SIG-M5 (cell line): ENCODE data around the gene EOLA1.
"Not testable (repeated sequence)": the region's sequence is repeated elsewhere in the genome, so short reads cannot be mapped to it uniquely, and the experiment has no call there.

ENCODE experiments used
- DNase-seq: peaks from one replicate; lab custom pipeline; 2025; lab: John Stamatoyannopoulos, UW

Gene EOLA1

DNA sequence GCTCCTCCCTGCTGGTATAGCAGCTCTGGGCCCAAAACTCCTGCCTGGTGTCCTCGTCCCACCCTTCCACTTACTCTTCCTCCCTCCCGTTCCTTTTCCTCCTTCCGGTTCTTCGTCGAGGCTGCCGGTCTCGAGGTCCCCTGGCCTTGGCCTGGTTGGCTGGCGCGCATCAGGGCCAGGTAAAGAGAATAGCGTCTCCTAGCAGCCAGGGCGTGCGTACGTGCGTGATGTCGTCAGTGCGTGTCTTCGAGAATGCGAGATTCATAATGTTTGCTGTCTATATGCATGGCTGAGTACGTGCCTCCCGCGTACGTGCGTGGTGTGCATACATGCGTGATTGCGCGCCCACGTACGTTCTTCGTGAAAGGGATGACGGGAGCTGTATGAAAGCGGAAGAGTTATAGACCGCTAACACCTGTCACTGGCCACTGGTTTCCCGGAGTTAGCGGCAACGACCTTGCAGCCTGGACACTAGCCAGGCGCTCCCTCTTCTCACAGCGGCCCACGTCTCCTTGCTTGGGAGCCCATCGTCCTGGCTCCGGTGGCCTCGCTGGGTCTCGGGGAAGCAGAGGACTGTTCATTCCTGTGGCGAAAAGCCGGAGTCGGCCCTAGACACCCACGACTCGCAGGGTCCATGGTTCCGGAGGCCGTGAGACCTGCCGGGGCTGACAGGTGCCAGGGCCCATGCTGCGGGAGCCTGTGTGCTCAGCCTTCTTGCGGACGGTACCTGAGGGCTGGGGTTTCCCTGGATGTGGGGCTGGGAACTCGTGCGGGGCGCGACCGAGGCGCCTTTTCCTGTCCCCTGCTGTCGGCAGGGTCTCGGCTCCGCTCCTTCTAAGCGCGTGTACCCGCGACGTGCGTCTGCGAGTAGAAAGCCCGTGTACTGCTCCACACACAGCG is at the start of gene EOLA1:
Gene EOLA1, plus strand, starts transcription at position 392 of the 900 bp plus-strand sequence. CDS start 4,619 bp downstream, outside the sequence.
- DNase-seq, result peak; percentile 84

GRCh38 chrX:149491812-149492211 is 49.0 kb upstream of the EOLA1 start:
- no peak for DNase-seq

DNA sequence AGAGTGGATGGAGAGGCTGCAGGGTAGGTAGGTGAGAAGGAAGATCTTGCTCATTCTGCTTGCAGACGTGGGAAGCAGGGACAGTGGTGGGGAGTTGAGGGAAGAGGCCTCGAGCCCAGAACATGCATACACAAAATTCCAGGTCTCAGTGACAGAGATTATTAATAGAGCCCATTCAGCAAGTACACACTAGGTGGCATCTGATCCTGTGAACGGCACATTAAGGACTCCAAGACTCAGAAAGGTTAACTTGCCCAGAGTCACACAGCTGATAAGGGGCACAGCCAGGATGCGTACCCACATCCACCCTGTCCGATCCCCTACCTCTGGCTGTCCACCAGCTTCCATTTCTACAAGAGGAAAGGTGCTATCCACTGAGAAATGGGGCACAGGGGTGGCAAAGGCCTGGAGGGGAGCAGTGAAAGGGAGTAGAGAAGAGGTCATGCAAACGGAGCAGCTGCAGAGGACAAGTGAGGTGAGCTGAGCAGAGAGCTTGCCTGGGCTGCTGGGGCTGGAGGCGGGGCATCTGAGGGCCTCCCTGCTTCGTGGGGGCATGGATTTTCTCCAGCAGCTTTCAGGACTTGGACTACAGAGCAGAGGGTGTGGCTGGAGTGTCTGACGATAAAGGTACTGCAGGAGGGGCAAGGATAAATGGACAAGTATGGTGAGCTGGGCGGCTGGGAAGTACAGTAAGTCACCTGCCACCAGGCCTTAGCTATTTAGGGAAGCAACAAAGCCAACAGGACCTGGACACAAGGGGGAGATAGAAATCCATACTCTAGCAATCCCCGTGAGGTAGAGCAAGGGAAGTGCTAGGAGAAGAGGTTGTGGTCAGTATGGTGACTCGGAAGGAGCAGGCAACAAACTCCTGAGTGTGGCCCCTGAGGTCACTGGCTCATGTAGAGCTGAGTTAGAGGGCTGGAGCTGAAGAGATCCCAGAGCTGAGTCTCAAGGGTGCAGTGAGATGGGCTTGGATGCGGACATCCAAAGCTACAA is 46.9 kb upstream of the EOLA1 start:
- DNase-seq, result no peak

GRCh38 chrX:149494844-149495565 is 45.8 kb upstream of the EOLA1 start:
- DNase-seq, result no peak

DNA sequence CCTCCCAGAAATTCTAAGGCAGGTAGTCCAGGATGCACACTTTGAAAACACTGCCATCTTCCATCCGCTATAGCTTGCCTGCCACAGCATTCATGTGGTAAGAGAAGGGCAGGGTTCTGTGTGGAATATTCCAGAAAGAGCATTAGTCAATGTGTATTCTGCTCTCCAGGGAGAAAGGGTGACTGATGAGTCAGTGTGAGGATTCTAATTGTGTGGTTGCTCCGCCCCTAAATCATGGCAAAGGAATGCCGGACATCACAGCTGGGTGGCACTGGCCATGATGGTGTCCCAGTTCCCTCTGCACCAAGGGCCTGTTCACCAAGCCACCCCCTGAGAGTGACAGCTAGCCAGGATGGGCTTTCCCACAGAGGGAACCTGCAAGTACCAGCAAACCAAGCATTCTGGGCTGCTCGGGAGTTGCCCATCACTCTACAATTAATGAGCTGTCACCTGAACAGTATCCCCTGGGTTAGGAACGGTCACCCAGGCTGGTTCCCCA is 45.2 kb upstream of the EOLA1 start:
- no peak for DNase-seq

GRCh38 chrX:149497054-149497453 is 43.8 kb upstream of the EOLA1 start:
- DNase-seq, result no peak

DNA sequence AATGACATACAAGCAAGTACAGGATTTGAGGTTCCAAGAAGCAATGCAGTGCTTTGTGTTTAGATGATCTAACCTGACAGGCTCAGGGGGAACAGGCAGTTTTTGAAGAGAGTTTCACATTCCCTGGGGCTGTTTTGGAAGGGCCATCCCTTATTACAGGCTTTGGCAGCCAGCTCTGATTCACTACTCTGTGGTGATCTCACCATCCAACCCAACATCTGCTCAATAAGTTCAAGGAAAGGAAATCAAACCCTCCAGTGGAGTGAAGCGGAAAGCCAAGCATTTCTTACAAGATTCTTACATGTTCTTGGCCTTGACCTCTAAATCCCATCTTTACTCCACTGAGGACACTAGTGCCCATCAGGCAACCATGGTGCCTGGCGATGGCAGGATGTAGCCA is 43.2 kb upstream of the EOLA1 start:
- DNase-seq, result no peak

- no peak for DNase-seq
These were observed 42.0 kb upstream of the EOLA1 start for GRCh38 chrX:149498767-149499166.

DNA sequence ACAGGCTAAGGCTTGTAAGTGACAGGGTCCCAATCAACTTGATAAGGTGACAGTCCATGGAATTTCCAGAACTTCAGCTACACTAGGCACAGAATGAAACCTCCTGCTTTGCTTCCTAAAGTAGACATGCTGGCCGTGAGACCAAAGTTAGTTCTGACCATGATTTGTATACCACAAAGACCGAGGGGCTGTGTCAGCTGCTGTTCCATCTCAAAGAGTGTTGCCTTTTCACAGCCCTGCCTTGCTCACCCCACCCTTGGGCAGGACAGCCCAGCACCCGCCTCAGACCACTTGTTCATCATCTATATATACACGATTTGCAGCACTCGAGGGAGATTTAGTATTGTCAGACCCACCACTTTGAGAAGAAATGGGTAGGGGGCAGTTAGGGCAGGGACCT is 41.0 kb upstream of the EOLA1 start:
- DNase-seq, result no peak

- DNase-seq, result not testable (repeated sequence)
These were observed 37.9 kb upstream of the EOLA1 start for GRCh38 chrX:149502923-149503322.

GRCh38 chrX:149503446-149503845 is 37.4 kb upstream of the EOLA1 start:
- peak; percentile 35 for DNase-seq

DNA sequence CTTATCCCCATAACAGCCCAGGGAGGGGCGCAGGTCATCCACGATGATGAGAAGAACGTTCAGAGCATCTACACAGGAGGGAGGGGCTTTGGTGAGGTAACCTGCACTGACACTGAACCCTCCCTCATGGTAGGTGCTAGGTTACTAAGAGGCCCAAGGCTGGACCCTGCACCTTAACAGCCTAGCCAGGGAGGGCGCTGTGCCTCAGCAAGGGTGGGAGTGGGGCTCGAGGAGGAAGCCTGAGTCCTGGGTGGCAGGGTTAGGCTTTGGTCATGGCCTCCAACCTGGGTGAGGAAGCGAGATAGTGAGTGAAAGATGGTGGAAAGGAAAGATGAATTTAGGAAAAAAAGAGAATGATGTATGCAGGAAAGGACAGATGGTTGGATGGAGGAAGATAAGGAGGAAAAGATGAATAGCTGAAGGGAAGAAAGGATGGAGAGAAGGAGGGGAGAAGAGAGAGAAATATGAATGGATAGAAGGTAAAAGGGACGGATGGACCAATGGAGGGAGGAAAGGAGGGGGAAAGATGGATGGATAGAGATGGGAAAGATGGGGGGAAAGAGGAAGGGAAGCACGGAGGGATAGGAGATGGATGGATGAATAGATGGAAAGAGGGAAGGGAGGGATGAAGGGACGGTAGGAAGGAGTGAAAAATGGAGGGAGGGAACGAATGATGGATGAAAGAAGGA is 36.4 kb upstream of the EOLA1 start:
- no peak for DNase-seq

- DNase-seq, result peak; percentile 10
These were observed 35.7 kb upstream of the EOLA1 start, which contains the start of gene IDS for GRCh38 chrX:149504915-149505651. Gene IDS, minus strand, starts transcription at chrX:149505306. Its CDS starts 169 bp downstream, at chrX:149505137.

DNA sequence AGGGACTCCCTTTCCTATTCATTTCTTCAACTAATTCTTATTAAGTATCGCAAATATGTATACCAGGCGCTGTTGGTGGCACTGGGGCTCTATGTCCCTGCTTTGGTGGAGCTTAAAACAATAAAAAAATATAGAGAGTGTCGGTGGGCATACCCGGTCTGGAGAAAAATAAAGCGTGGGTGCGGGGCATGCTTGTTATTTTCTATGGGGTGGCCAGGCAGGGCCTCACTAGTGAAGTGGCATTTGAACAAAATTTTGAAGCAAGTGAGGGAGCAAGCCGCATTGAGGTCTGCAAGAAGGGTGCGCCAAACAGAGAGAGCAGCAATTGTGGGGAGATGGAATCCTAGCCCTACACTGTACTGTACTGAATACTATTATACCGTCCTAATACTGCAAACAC is 35.1 kb upstream of the EOLA1 start:
- no peak for DNase-seq

GRCh38 chrX:149506349-149506748 is 34.5 kb upstream of the EOLA1 start:
- DNase-seq, result no peak

GRCh38 chrX:149508467-149508866 is 32.3 kb upstream of the EOLA1 start:
- no peak for DNase-seq

- no peak for DNase-seq
These were observed 30.4 kb upstream of the EOLA1 start for GRCh38 chrX:149510386-149510785.

DNA sequence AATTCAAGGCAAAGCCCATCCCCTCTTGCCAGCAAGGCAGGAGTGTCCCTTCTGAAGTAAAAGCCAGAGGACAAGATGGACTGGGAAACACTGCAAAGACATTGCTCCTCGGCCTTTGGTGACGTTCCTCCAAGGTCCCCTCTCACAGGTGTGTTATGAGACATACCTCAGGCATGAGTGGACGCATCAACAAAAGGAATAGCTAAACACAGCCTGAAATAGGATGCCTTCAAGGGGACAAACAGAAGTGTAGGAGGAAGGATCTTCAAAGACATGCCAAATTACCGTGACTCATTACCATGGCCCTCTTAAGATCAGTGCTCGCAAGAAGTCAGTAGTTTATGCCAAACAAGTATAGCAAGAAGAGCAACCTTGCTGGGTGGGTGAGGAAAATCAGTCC is 29.7 kb upstream of the EOLA1 start:
- no peak for DNase-seq

DNA sequence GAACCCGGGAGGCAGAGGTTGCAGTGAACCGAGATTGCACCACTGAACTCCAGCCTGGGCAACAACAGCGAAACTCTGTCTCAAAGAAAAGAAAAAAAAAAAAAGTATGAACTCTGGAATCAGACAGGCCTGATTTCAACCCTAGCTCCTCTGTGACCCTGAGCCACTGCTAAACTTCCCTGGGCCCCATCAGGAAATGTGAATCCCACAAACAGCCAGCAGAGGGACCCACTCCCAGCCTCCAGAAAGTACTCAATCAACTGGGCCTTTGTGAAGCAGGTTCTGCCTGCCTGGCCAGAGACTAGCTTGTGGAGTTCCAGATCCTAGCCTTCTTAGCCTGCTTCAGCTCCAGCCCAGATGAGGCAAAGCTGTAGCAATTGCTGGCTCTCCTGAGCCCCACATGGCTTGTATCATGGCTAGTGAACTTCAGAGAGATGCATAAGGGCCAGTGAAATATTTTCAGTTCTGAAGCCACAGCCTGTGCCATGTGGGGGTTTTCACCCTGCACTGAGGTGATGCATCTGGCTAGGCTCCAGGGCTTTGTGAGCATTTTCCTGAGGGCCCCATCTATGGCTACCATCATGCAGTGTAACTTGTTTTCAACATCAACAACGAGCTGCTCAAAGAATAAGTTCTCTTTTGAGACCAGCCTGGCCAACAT is 28.5 kb upstream of the EOLA1 start:
- DNase-seq, result no peak
